Measurements from ENCODE around the gene PAX5. TPM values are rescaled to one million over a fixed set of nuclear protein-coding genes. Genes with fewer than 3 reads are reported as not detected.
A peak's percentile ranks its signal among the peaks of the same experiment; 100 is the strongest.

The PAX5 gene
- polyA plus RNA-seq, 2 of the 4 experiments (the other 2 are of a cell fraction): not detected

GRCh38 chr9:37036371-37036775 lies 2.3 kb upstream of the PAX5 start:
- FAIRE-seq (no peak), DNase-seq (ENCODE audit: low read depth in 1 of 2, low spot score in 1 of 2) (no peak), ATAC-seq (peak in 1 of 2 experiments; percentile 53; a peak in 3 of 6 replicates)
- peak overlapping the region in 1 of 2 experiments; percentile 26; a peak in 3 of 6 replicates for H3K27ac ChIP-seq
- H3K4me1 ChIP-seq: peaks cover 19% of the 10 kb centered on the region
- ChIA-PET POLR2A (interaction anchor here (0.5 kb wide), 1 partner anchor 9 kb away, joined by 4 read pairs; no protein-coding TSS in a partner anchor), CTCF (interaction anchor here (0.9 to 2.8 kb wide), 3 partner anchors 11 to 286 kb away, joined by 4 to 9 read pairs (median 4); no protein-coding TSS in a partner anchor)
- TF ChIP-seq CBX8 (IDR thresholded peaks at IDR 0.05): peak; percentile 20; the same call in 1 of the 2 replicates
- no peak for TF ChIP-seq E2F6 (IDR thresholded peaks at IDR 0.05; ENCODE audit: borderline replicate concordance, low read depth)
- H3K4me2 ChIP-seq: peak overlapping the region; percentile 97
- no peaks in the 10 kb centered on the region for H3K9me3 ChIP-seq
- WGBS (ENCODE audit: missing lambda C conversion rate): 6% methylated on average over 32 of the region's 40 CpGs
- peak overlapping the region; percentile 50 for H3K4me3 ChIP-seq

- no peak for DNase-seq (ENCODE audit: low read depth in 1 of 2, low spot score in 1 of 2)
- ChIA-PET CTCF (interaction anchor here (0.8 to 2.8 kb wide), 6 partner anchors 11 to 287 kb away, joined by 3 to 9 read pairs (median 3); no protein-coding TSS in a partner anchor), POLR2A (no interaction called here)
- FAIRE-seq: no peak
- Histone ChIP-seq H3K27ac (no peak overlapping the region), H3K4me1 (peaks cover 19% of the 10 kb centered on the region), H3K4me3 (peak overlapping the region; percentile 50), H3K9me3 (no peaks in the 10 kb centered on the region), H3K4me2 (peak overlapping the region; percentile 97)
- 14% methylated on average over 30 of the region's 35 CpGs for WGBS (ENCODE audit: missing lambda C conversion rate)
- TF ChIP-seq ZC3H11A (IDR thresholded peaks at IDR 0.05) (no peak), SREBF2 (IDR thresholded peaks at IDR 0.05) (no peak), FOSL2 (IDR thresholded peaks at IDR 0.05) (no peak), FOSL2 (CRISPR knock-in tag; IDR thresholded peaks at IDR 0.05) (no peak), ZFP36 (IDR thresholded peaks at IDR 0.05; ENCODE audit: borderline replicate concordance, partially characterized antibody) (peak; percentile 58), RARB (CRISPR knock-in tag; IDR thresholded peaks at IDR 0.05) (no peak), MAFK (IDR thresholded peaks at IDR 0.05; ENCODE audit: partially characterized antibody) (no peak), EHF (CRISPR knock-in tag; IDR thresholded peaks at IDR 0.05) (no peak), HDAC2 (IDR thresholded peaks at IDR 0.05) (no peak), ZSCAN20 (CRISPR knock-in tag; IDR thresholded peaks at IDR 0.05) (no peak), RNF2 (IDR thresholded peaks at IDR 0.05; ENCODE audit: borderline replicate concordance, low read depth) (peak; percentile 100), PHF8 (IDR thresholded peaks at IDR 0.05; ENCODE audit: borderline replicate concordance, low read depth) (no peak), HOXB5 (CRISPR knock-in tag; IDR thresholded peaks at IDR 0.05) (no peak), KDM5A (IDR thresholded peaks at IDR 0.05) (no peak), CEBPB (IDR thresholded peaks at IDR 0.05) (no peak), NPAS2 (CRISPR knock-in tag; IDR thresholded peaks at IDR 0.05; ENCODE audit: borderline replicate concordance) (no peak), CHD4 (IDR thresholded peaks at IDR 0.05; ENCODE audit: borderline replicate concordance) (no peak), USF2 (IDR thresholded peaks at IDR 0.05) (no peak), POLR2A (IDR thresholded peaks at IDR 0.05; ENCODE audit: low read length) (no peak), BCL3 (IDR thresholded peaks at IDR 0.05) (no peak), KDM1A (IDR thresholded peaks at IDR 0.05; ENCODE audit: low read depth) (no peak), FOXS1 (CRISPR knock-in tag; IDR thresholded peaks at IDR 0.05) (no peak), CBX2 (IDR thresholded peaks at IDR 0.05; ENCODE audit: borderline replicate concordance, low read depth) (no peak), RCOR1 (IDR thresholded peaks at IDR 0.05; ENCODE audit: low read depth, low read length) (no peak), CBX8 (IDR thresholded peaks at IDR 0.05) (peak; percentile 99)
- ATAC-seq: peak in 1 of 2 experiments; percentile 58; a peak in 3 of 6 replicates
These were observed 1.7 kb upstream of the PAX5 start for GRCh38 chr9:37035648-37036370.

Data from A549 (cell line).